NCI-H1048 (cell line): Measurements from ENCODE around the gene CCNDBP1.
"Not testable (repeated sequence)": the region's sequence is repeated elsewhere in the genome, so short reads cannot be mapped to it uniquely, and the experiment has no call there.

Source experiments
- DNase-seq: peaks from one replicate; lab custom pipeline; 2025; lab: John Stamatoyannopoulos, UW

Gene CCNDBP1

DNA sequence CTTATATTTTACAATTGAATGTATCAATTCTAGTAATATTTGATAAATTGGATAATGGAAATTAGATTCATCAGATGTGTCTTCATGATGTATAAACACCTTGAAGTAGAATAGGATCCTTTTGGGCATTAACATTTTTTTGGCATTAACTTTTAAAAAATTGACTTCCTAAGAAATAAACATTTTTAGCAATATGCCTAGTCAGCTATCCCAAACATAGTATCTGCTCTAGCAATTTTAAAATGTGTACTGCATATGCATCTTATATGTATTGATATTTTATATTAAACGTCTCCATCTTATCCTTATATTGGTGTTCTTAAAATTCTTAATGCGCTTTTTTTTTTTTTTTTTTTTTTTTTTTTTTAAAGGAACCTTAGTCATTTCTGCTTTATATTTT is 8.5 kb downstream of the CCNDBP1 start:
- DNase-seq: no peak

GRCh38 chr15:43194795-43195194 is 9.6 kb downstream of the CCNDBP1 start:
- DNase-seq: no peak

DNA sequence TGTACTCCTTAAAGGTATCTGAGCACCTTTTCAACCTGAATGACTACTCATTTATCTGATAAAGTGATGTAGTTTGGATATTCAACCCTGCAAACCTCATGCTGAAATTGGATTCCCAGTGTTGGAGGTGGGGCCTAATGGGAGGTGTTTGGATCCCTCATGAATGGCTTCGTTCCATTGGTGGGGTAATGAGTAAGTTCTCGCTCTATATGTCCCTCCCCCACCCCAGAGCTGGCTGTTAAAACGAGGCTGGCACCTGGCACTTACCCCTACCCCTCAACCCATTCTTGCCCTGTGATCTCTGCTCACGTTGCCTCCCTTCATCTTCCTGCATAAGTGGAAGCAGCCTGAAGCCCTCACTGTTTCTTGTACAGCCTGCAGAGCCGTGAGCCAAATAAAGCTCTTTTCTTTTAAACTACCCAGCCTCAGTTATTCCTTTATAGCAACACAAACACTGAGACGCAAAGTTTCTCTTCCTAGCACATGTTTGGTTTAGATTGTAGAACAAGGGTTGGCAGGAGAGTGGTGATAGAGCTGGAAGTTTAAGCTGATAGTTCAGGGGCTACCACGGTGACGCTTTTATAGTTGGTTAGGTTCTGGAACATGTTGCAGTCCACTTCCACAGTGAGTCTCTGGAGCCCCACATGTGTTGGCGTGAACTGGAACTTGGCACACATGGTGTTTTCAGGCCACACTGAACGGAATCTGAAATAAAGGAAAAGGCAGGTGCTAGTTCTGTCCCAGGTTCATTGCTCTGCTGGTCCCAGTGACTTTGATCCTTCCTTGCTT is 11.8 kb downstream of the CCNDBP1 start:
- no peak for DNase-seq

GRCh38 chr15:43197773-43198172 is 12.6 kb downstream of the CCNDBP1 start:
- DNase-seq: not testable (repeated sequence)

GRCh38 chr15:43198556-43198955 is 13.4 kb downstream of the CCNDBP1 start:
- not testable (repeated sequence) for DNase-seq

DNA sequence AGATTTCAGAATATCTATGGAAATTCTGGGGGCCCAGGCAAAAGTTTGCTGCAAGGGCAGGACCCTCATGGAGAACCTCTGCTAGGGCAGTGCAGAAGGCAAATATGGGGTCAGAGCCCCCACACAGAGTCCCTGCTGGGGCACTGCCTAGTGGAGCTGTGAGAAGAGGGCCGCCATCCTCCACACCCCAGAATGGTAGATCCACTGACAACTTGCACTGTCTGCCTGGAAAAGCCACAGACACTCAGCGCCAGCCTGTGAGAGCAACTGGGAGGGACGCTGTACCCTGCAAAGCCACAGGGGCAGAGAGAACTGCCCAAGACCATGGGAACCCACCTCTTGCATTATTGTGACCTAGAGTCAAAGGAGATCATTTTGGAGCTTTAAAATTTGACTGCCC is 13.8 kb downstream of the CCNDBP1 start:
- no peak for DNase-seq

GRCh38 chr15:43199945-43200488 is 14.8 kb downstream of the CCNDBP1 start:
- no peak for DNase-seq

- DNase-seq: no peak
Observed at GRCh38 chr15:43204016-43204901, 19.1 kb downstream of the CCNDBP1 start.

DNA sequence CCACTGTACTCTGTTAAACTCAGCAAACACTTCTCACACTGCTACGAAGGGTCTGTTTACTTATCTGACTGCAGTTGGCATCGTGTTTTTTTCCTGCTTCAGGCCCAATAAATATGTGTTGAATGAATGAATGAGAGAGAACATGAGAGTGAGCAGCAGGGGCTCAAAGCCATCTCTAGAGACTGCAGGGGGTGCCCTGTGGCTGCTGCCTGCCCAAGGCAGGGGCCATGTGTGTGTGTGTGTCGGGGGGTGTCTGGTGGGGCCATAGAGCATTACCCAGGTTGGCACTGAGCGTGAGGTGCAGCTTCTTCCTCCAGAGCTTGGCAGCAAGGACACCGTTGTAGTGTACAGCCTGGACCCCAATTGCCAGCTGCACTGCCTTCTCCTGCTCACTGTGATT is 20.9 kb downstream of the CCNDBP1 start:
- no peak for DNase-seq

DNA sequence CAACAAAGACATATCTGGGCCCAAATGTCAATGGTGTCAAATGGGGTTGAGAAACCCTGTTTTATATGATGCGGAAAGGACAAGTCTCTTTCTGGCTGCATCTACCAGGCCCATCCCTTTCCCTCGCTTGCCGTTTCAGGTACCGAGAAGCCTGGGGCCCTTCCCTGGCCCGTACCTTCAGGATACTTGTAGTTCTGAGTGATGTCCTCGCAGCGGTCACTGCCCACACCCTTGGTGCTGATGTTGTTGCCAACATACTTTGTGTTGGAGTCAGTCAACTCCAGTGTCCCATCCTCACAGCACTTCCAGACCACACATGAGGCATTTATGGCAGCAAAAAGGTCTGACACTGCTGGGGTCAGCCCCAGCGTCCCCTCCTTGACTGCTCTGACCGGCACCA is 21.8 kb downstream of the CCNDBP1 start:
- no peak for DNase-seq

- DNase-seq: no peak
Observed at GRCh38 chr15:43208052-43209002, 23.1 kb downstream of the CCNDBP1 start.

DNA sequence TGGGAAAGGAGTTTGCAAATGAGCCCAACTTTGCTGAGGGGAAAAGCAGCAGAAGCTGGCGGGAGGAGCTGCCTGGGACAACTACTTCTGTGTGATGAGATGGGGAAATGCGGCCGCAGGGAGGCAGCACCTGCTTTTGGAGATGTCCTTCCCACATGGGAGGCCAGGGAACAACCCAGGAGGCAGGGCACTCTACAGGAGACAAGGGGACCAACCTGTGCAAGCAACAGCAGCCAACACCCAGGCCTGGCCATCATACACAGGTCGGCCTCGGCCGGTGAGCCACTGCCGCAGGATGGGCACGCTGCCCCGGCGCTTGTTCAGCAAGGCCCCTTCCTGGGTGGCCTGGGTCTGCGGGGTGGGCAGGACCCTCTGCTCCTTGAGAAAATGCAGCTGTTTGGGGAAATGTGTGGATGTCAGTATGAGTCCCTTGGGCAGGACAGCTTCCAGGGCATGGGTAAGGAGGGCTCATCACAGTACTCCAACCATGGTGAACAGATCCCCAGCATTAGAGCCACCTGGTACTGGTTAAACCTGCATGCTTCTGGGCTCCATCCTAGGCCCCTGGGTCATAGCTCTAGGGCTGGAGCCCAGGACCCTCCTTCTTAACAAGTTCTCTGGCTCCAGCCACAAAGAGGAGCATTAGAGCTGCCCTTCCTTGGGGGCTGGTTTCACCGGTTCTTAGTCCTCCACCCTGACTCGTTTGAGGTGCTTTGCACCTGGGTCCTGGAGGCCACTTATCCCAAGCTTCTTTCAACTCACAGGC is 24.0 kb downstream of the CCNDBP1 start:
- DNase-seq: no peak

- DNase-seq: no peak
Observed at GRCh38 chr15:43210172-43210745, 25.1 kb downstream of the CCNDBP1 start.

- DNase-seq: no peak
Observed at GRCh38 chr15:43210807-43211206, 25.6 kb downstream of the CCNDBP1 start.

DNA sequence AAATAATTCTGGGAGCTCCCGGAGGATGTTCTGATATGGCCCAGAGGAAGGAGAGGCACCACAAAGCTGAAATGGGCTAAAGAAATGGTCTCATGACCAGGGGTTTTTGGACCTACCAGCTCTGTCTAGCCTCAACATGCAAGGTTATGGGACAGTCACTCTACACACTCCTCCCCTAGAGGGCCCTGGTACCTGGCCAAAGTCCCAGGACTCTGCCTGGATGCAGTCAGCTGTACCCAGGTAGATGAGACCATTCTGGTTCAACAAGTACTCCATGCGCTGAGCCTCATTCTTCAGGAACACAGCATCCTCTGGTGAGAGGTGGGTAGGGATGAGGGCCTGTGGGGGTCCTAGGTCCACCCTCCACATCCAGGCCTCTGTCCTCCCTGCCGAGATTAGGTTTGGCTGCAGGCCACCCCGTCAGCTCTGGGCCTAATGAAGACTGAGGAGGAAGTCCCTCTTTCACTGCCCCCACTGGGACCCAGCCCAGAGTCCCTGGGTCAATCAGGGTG is 26.1 kb downstream of the CCNDBP1 start:
- no peak for DNase-seq

DNA sequence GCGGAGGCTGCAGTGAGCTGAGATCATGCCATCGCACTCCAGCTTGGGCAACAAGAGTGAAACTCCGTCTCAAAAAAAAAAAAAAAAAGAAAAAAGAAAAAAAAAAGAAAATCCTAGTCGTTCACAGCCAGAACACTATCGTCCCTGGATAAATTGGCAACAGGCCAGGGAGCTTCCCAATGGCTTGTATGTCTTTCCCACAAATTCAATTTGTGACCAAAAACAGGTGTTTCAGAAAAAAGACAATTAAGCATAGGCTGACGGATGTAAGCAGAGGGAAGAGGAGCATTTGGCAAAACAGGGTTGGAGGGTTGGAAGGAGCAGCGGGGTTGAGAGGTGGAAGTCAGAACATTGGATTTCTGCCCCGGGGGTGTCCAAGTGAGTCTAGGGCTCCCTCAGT is 27.1 kb downstream of the CCNDBP1 start:
- DNase-seq: no peak

- DNase-seq: no peak
Observed at GRCh38 chr15:43212951-43213350, 27.7 kb downstream of the CCNDBP1 start.

- no peak for DNase-seq
Observed at GRCh38 chr15:43213466-43213865, 28.3 kb downstream of the CCNDBP1 start.

DNA sequence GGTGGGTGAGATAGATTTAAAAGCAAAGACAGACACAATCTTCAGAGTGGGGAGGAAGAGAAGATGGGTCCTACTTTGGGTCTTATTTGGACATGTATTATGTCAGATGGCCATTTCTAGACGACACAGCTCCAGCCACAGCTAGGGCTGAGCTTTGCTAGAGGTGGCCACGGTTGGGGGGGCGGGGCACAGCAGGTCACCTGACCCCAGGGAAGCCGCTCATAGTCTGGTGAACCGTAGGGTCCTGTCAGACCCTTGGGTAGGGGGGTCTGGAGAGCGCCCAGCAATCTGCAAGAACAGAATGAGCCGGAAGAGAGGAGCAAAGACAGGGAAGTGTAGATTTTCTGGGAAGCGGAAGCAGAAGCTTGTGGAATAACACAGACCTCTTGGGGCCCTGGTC is 29.0 kb downstream of the CCNDBP1 start:
- no peak for DNase-seq

DNA sequence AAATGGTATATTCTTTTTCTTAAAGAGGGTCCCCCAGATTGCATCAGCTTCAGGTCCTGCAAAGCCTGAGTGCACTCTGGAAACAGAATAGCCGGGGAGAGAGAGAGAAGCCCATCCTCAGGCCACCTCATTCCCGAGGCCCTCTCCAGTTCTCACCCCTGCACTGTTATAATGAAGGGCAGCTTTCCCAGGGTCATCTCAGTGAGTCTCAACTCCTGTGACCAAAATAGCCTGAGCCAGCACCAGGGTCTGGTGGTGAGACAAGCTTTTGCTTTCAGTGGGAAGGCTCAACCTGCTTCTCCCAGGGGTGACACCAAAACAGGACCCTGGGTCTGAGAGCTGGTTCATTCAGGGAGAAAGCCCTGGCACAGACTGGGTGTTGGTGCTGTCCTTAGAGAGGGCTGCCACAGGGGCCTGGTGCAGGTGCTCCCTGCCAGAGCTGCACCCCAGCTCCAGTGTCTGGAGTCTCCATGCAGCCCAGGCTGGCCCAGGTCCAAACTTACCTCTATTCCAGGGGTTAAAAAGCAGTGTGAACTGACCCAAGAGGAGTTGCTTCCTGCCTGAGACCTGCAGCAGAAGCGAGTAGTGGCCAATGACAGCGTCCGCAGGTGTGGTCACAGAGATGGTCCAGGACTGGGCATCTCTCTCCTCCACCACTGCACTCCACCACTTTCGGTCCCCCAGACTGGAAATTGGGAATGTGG is 29.5 kb downstream of the CCNDBP1 start:
- no peak for DNase-seq
